Measurements from ENCODE around the gene FYN. TPM values are rescaled to one million over a fixed set of nuclear protein-coding genes. Genes with fewer than 3 reads are reported as not detected.

FYN gene
- total and polyA plus RNA-seq, 10 of the 15 experiments (the other 5 are each of a cell fraction or from before 2014, with no cell fraction given): 51.4 to 247 (median 138) TPM

DNA sequence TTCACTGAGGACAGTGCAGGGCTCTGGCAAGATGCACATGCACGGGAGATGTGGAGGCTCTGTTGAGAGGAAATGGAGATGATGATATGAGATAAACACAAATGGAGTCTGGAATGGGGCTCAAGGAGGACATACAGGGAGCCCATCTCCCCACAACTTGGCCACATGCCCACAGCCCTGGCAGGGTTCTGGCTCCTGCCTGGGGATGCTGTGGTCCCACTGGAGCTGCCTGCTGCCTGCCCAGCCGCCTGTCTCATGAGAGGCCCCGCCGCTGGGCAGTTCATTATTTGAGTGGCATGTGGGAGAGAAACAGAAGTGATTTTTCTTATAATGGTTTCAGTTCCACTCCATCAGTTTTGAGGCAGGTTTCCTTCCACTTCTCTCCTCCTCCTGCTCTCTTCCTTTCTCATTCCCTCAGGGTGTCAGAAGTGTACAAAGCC, 134.0 kb downstream of the FYN start:
- Histone ChIP-seq H3K27me3 (replicated peaks in 1 of 2; ENCODE audit: control insufficient read depth in 2 of 2, insufficient read depth in 2 of 2, low read length in 1 of 2) (no peaks in the 10 kb centered on the region), H2AFZ (ENCODE audit: control insufficient read depth, low read depth, low read length) (no peak overlapping the region), H4K20me1 (ENCODE audit: control insufficient read depth, insufficient read depth) (no peaks in the 10 kb centered on the region), H3K9me3 (replicated peaks; ENCODE audit: control insufficient read depth, insufficient read depth, low read length) (peaks cover 3% of the 10 kb centered on the region; the same call in 1 of the 3 replicates), H3K79me2 (ENCODE audit: control insufficient read depth, insufficient read depth, low read length) (peaks cover 55% of the 10 kb centered on the region), H3K27ac (ENCODE audit: control insufficient read depth, insufficient read depth) (peak overlapping the region; percentile 93), H3K9ac (ENCODE audit: control insufficient read depth, insufficient read depth, low read length) (peak overlapping the region; percentile 41; the same call in 1 of the 2 replicates), H3K4me1 (ENCODE audit: control insufficient read depth, insufficient read depth, low read length) (peaks cover 79% of the 10 kb centered on the region), H3K4me2 (ENCODE audit: control insufficient read depth, insufficient read depth) (peak overlapping the region; percentile 70; the same call in 1 of the 2 replicates), H3K36me3 (ENCODE audit: control insufficient read depth in 2 of 2, insufficient read depth in 2 of 2, low read length in 1 of 2) (peaks cover 4 to 19% of the 10 kb centered on the region in 2 experiments), H3K4me3 (peak overlapping the region; percentile 28; the same call in 1 of the 2 replicates)
- no peak for FAIRE-seq
- DNase-seq (ENCODE audit: low read depth, low spot score): no peak
- ChIA-PET CTCF (interaction anchor here (0.8 to 4.7 kb wide), 3 partner anchors 24 to 85 kb away, joined by 3 to 43 read pairs (median 6); no protein-coding TSS in a partner anchor), POLR2A (interaction anchor here (0.9 to 8.1 kb wide), 6 partner anchors 15 to 100 kb away, joined by 3 to 69 read pairs (median 5); no protein-coding TSS in a partner anchor), SMC1A (ENCODE audit: uncharacterized antibody, unreplicated experiment) (interaction anchor here (0.6 to 16.1 kb wide), 9 partner anchors 9 to 111 kb away, joined by 3 to 181 read pairs (median 13); no protein-coding TSS in a partner anchor), RAD21 (ENCODE audit: unreplicated experiment) (interaction anchor here (1.2 to 11.3 kb wide), 7 partner anchors 14 to 105 kb away, joined by 3 to 158 read pairs (median 16); no protein-coding TSS in a partner anchor)
- in situ Hi-C loops (cut with MboI) (loop anchor here (25.0 kb wide), 1 partner anchor 1898 kb away; no protein-coding TSS in a partner anchor), intact Hi-C loops (cut with micrococcal nuclease; ENCODE audit: unreplicated experiment) (no loop called here)
- no TSS peak for BruUV-seq (replicated peaks)
- WGBS (ENCODE audit: insufficient coverage, insufficient replicate concordance, low lambda C conversion rate, missing lambda C conversion rate): 39% methylated on average over 4 of the region's 4 CpGs
- ATAC-seq: peak; percentile 57
- no peak for TF ChIP-seq RFX5 (IDR thresholded peaks at IDR 0.05; ENCODE audit: low read depth, low read length)
- no peak for TF ChIP-seq NRF1 (conservative IDR thresholded peaks at IDR 0.05; ENCODE audit: low read depth, low read length)
- TF ChIP-seq WRNIP1 (IDR thresholded peaks at IDR 0.05; ENCODE audit: borderline replicate concordance, low read depth, low read length): no peak
- no peak for TF ChIP-seq HCFC1 (IDR thresholded peaks at IDR 0.05; ENCODE audit: low read length)
- no peak for TF ChIP-seq SRF (IDR thresholded peaks at IDR 0.05; ENCODE audit: low read depth in 2 of 2, low read length in 2 of 2)
- TF ChIP-seq RELA (IDR thresholded peaks at IDR 0.05; ENCODE audit: borderline replicate concordance, partially characterized antibody): no peak
- TF ChIP-seq, protein P1, sequence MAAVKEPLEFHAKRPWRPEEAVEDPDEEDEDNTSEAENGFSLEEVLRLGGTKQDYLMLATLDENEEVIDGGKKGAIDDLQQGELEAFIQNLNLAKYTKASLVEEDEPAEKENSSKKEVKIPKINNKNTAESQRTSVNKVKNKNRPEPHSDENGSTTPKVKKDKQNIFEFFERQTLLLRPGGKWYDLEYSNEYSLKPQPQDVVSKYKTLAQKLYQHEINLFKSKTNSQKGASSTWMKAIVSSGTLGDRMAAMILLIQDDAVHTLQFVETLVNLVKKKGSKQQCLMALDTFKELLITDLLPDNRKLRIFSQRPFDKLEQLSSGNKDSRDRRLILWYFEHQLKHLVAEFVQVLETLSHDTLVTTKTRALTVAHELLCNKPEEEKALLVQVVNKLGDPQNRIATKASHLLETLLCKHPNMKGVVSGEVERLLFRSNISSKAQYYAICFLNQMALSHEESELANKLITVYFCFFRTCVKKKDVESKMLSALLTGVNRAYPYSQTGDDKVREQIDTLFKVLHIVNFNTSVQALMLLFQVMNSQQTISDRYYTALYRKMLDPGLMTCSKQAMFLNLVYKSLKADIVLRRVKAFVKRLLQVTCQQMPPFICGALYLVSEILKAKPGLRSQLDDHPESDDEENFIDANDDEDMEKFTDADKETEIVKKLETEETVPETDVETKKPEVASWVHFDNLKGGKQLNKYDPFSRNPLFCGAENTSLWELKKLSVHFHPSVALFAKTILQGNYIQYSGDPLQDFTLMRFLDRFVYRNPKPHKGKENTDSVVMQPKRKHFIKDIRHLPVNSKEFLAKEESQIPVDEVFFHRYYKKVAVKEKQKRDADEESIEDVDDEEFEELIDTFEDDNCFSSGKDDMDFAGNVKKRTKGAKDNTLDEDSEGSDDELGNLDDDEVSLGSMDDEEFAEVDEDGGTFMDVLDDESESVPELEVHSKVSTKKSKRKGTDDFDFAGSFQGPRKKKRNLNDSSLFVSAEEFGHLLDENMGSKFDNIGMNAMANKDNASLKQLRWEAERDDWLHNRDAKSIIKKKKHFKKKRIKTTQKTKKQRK (IDR thresholded peaks at IDR 0.05; ENCODE audit: low read depth, low read length): no peak
- TF ChIP-seq SMC3 (IDR thresholded peaks at IDR 0.05; ENCODE audit: borderline replicate concordance, low read length): no peak
- TF ChIP-seq BRCA1 (IDR thresholded peaks at IDR 0.05; ENCODE audit: low read depth, low read length): no peak
- no peak for TF ChIP-seq MYB (IDR thresholded peaks at IDR 0.05; ENCODE audit: borderline replicate concordance, low read depth, low read length)
- TF ChIP-seq NFYB (IDR thresholded peaks at IDR 0.05; ENCODE audit: insufficient read depth, low read depth, low read length): no peak
- TF ChIP-seq, protein P2, sequence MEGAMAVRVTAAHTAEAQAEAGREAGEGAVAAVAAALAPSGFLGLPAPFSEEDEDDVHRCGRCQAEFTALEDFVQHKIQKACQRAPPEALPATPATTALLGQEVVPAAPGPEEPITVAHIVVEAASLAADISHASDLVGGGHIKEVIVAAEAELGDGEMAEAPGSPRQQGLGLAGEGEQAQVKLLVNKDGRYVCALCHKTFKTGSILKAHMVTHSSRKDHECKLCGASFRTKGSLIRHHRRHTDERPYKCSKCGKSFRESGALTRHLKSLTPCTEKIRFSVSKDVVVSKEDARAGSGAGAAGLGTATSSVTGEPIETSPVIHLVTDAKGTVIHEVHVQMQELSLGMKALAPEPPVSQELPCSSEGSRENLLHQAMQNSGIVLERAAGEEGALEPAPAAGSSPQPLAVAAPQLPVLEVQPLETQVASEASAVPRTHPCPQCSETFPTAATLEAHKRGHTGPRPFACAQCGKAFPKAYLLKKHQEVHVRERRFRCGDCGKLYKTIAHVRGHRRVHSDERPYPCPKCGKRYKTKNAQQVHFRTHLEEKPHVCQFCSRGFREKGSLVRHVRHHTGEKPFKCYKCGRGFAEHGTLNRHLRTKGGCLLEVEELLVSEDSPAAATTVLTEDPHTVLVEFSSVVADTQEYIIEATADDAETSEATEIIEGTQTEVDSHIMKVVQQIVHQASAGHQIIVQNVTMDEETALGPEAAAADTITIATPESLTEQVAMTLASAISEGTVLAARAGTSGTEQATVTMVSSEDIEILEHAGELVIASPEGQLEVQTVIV (IDR thresholded peaks at IDR 0.05; ENCODE audit: borderline replicate concordance, partially characterized antibody): no peak
- TF ChIP-seq, protein P3, sequence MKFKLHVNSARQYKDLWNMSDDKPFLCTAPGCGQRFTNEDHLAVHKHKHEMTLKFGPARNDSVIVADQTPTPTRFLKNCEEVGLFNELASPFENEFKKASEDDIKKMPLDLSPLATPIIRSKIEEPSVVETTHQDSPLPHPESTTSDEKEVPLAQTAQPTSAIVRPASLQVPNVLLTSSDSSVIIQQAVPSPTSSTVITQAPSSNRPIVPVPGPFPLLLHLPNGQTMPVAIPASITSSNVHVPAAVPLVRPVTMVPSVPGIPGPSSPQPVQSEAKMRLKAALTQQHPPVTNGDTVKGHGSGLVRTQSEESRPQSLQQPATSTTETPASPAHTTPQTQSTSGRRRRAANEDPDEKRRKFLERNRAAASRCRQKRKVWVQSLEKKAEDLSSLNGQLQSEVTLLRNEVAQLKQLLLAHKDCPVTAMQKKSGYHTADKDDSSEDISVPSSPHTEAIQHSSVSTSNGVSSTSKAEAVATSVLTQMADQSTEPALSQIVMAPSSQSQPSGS (IDR thresholded peaks at IDR 0.05; ENCODE audit: low read length): 0 out of 2 replicates have a peak, but pooled peaks have one; percentile 6
- TF ChIP-seq ZNF274 (IDR thresholded peaks at IDR 0.05; ENCODE audit: insufficient read depth, insufficient read length): no peak
- TF ChIP-seq YY1 (IDR thresholded peaks at IDR 0.05; ENCODE audit: low read depth, low read length): no peak
- peak; percentile 34; the same call in 1 of the 2 replicates for TF ChIP-seq JUNB (IDR thresholded peaks at IDR 0.05)
- TF ChIP-seq SREBF2 (IDR thresholded peaks at IDR 0.05; ENCODE audit: low read length): no peak
- peak; percentile 59; the same call in 1 of the 2 replicates for TF ChIP-seq DPF2 (IDR thresholded peaks at IDR 0.05)
